B cell (primary cell): Measurements from ENCODE around the gene KLF3. TPM values are rescaled to one million over a fixed set of nuclear protein-coding genes. Genes with fewer than 3 reads are reported as not detected.

ENCODE experiments used
- ATAC-seq: fragments of 200-7000 bp; cut with Tn5 transposase; one replicate; pipeline ENCODE4 v1.10.0; 2021; ENCODE audit warnings: low read depth, mild to moderate bottlenecking, moderate number of reproducible peaks, moderate library complexity
- CTCF ChIA-PET: fragments of 350-600 bp; sonication (Branson Sonifier 250); formaldehyde crosslinking; loops from one replicate; lab custom pipeline; 2021; ENCODE audit warnings: antibody characterized with exemption, inconsistent platforms; lab: Charles Lee
- POLR2A ChIA-PET: fragments of 350-600 bp; sonication (Branson Sonifier 250); formaldehyde crosslinking; loops from one replicate; lab custom pipeline; 2021; ENCODE audit warnings: antibody characterized with exemption; lab: Charles Lee
- DNase-seq: peaks from one replicate; pipeline ENCODE4 v3.0.0; 2013
- H2AFZ ChIP-seq: 2 replicates; pipeline ENCODE4 v1.6.1; 2012; ENCODE audit warnings: mild to moderate bottlenecking, low read depth, low read length; ENCODE audit not compliant: insufficient read depth, poor library complexity, severe bottlenecking
- H3K27ac ChIP-seq, 2 donors: 1 replicate in 1 of 2; 2 replicates in 1 of 2; pipeline ENCODE4 v1.5.1; 2012 to 2013; ENCODE audit warnings: low read length in 2 of 2, mild to moderate bottlenecking in 2 of 2, moderate library complexity in 1 of 2
- H3K27me3 ChIP-seq, 4 experiments: fragments of 200-600 bp in 1 of 4; sonication (generic) in 1 of 4; replicated peaks in 1 of 4; 1 replicate in 2 of 4; 2 replicates in 2 of 4; pipeline versions ENCODE4 v1.6.1 to v1.7.0; 2013 to 2016; ENCODE audit warnings: low read length in 3 of 4, mild to moderate bottlenecking in 2 of 4, mixed read lengths in 1 of 4, moderate library complexity in 1 of 4; ENCODE audit not compliant: insufficient read depth in 4 of 4, control insufficient read depth in 3 of 4; ENCODE audit errors: control extremely low read depth in 1 of 4
- H3K36me3 ChIP-seq, 2 experiments: replicated peaks in 1 of 2; 1 replicate in 1 of 2; 2 replicates in 1 of 2; pipeline versions ENCODE4 v1.6.1 to v1.7.1; 2013; ENCODE audit warnings: low read length in 1 of 2; ENCODE audit not compliant: insufficient read depth in 2 of 2, control insufficient read depth in 1 of 2; ENCODE audit errors: control extremely low read depth in 1 of 2, extremely low read depth in 1 of 2
- H3K4me1 ChIP-seq, 2 donors: fragments of 200-600 bp in 1 of 2; sonication (generic) in 1 of 2; 1 replicate in 1 of 2; 2 replicates in 1 of 2; pipeline versions ENCODE4 v1.5.1 to v1.6.1; 2013 to 2017; ENCODE audit warnings: low read length in 2 of 2; ENCODE audit not compliant: control insufficient read depth in 2 of 2, insufficient read depth in 2 of 2
- H3K4me2 ChIP-seq: replicated peaks from 2 replicates; pipeline ENCODE3; 2012; ENCODE audit warnings: mild to moderate bottlenecking, low read depth, low read length; ENCODE audit not compliant: poor library complexity, severe bottlenecking
- H3K4me3 ChIP-seq, 5 experiments: fragments of 200-600 bp in 1 of 5; sonication (generic) in 1 of 5; 1 replicate in 3 of 5; 2 replicates in 2 of 5; pipeline versions ENCODE4 v1.5.1 to v1.7.0; 2011 to 2016; ENCODE audit warnings: low read length in 4 of 5, mild to moderate bottlenecking in 4 of 5, low read depth in 2 of 5, control low read depth in 1 of 5, moderate library complexity in 1 of 5; ENCODE audit not compliant: insufficient read depth in 1 of 5; ENCODE audit errors: control extremely low read depth in 1 of 5, extremely low read depth in 1 of 5
- H3K79me2 ChIP-seq: fragments of 200-600 bp; sonication (generic); one replicate; pipeline ENCODE4 v1.6.0; 2016; ENCODE audit warnings: low read length; ENCODE audit not compliant: control insufficient read depth, insufficient read depth
- H3K9ac ChIP-seq: fragments of 200-600 bp; sonication (generic); 2 replicates; pipeline ENCODE4 v1.6.1; 2017; ENCODE audit warnings: mild to moderate bottlenecking, low read length, moderate library complexity
- H3K9me3 ChIP-seq, 3 donors: one replicate each; pipeline versions ENCODE4 v1.6.1 to v1.7.1; 2013; ENCODE audit warnings: low read length in 2 of 3; ENCODE audit not compliant: control insufficient read depth in 2 of 3, insufficient read depth in 1 of 3; ENCODE audit errors: control extremely low read depth in 1 of 3
- H4K20me1 ChIP-seq: 2 replicates; pipeline ENCODE4 v1.6.0; 2012; ENCODE audit warnings: mild to moderate bottlenecking, low read length; ENCODE audit not compliant: insufficient read depth, control insufficient read depth, poor library complexity, severe bottlenecking
- H3K27ac Mint-ChIP-seq: one replicate; pipeline ENCODE4 v1.8.0; 2021; ENCODE audit warnings: mixed read lengths
- H3K27me3 Mint-ChIP-seq: one replicate; pipeline ENCODE4 v1.8.0; 2021; ENCODE audit warnings: mixed read lengths
- H3K4me1 Mint-ChIP-seq: one replicate; pipeline ENCODE4 v1.8.0; 2021; ENCODE audit warnings: mixed read lengths
- H3K4me3 Mint-ChIP-seq: one replicate; pipeline ENCODE4 v1.8.0; 2021; ENCODE audit warnings: mixed read lengths
- H3K9me3 Mint-ChIP-seq: one replicate; pipeline ENCODE4 v1.8.0; 2022; ENCODE audit warnings: mixed read lengths; ENCODE audit not compliant: insufficient read depth
- EZH2 ChIP-seq: IDR thresholded peaks from 2 replicates; pipeline ENCODE4 v1.6.1; 2012; ENCODE audit warnings: borderline replicate concordance, low read depth, mild to moderate bottlenecking, moderate library complexity, low read length; ENCODE audit not compliant: insufficient read depth, poor library complexity, severe bottlenecking
- WGBS: methylation state at CpG from one replicate; pipeline ENCODE4 v1.1.5; 2013; ENCODE audit warnings: missing lambda C conversion rate; ENCODE audit not compliant: insufficient coverage; 5-methylcytosine and 5-hydroxymethylcytosine counted together
- intact Hi-C: fragments of 100-400 bp; cut with micrococcal nuclease; formaldehyde crosslinking; loops from one replicate; pipeline ENCODE4 v1.10.0; 2022
- polyA plus RNA-seq: library from polyadenylated mRNA; depleted of rRNA; stranded (reverse); fragments of >200 nt; gene quantifications from 2 replicates; pipeline ENCODE4 v1.2.3, GENCODE V29; 2012
- total RNA-seq, 2 donors: library from RNA; stranded (reverse); fragments of 120-200 nt in 1 of 2; gene quantifications; 1 replicate in 1 of 2; 2 replicates in 1 of 2; pipeline versions ENCODE4 v1.2.3 to v1.2.4, GENCODE V29; 2013 to 2022
- TF ChIP-seq, protein P1 (sequence below): fragments of 200-600 bp; IDR thresholded peaks from one replicate; pipeline ENCODE4 v1.8.0; 2022; ENCODE audit warnings: antibody characterized with exemption, mild to moderate bottlenecking

KLF3 gene
- total and polyA plus RNA-seq, 2 donors (not counting 1 experiment from before 2014, with no cell fraction given) = 32.9 to 51.9 TPM

DNA sequence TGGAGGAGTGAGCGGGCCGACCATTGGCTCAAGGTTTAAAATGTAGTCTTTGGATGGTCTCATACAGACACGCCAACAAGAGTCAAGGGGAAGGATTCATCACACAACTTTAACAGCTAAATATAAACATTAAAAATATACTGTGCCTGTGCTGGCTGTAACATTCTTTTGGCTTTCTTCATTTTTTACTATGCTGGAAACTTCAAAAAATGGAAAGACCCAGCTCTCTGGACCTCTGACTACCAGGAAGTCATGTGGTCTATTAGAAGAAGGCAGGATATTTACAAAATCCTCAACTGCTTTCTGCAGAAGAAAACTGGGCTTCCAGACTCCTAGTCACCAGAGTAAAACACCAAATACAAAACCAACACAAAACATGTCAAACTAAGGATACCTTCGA lies 49.8 kb upstream of the KLF3 start:
- no CpG with 5 or more reads among the region's 4 CpGs for WGBS
- CTCF ChIA-PET = no interaction called here
- H2AFZ ChIP-seq = no peak overlapping the region

DNA sequence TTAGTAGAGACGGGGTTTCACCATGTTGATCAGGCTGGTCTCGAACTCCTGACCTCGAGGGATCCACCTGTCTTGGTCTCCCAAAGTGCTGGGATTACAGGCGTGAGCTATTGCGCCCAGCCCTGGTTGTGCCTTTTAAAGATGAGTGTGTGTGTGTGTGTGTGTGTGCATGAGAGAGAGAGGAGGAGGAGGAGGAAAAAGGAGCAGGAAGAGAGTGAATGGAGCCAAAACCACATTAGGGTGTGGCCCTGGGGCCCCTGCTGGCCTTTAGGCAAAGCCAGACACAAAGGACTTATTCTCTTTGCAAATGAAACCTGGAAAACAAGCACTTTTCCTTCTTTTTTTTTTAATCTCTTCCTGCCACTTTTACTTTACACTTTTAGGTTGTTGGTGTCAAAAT lies 48.2 kb upstream of the KLF3 start:
- no peak overlapping the region for H3K9ac ChIP-seq
- no peaks in the 10 kb centered on the region for H3K4me1 ChIP-seq
- H3K9me3 ChIP-seq = no peaks in the 10 kb centered on the region
- ChIA-PET CTCF (no interaction called here), POLR2A (no interaction called here)
- H3K4me2 ChIP-seq = no peak overlapping the region
- no peak overlapping the region for H3K4me3 ChIP-seq
- H3K4me3 Mint-ChIP-seq = no peak overlapping the region
- H3K27ac ChIP-seq = no peak overlapping the region
- peaks cover 4% of the 10 kb centered on the region for H3K4me1 Mint-ChIP-seq
- TF ChIP-seq, protein P1, sequence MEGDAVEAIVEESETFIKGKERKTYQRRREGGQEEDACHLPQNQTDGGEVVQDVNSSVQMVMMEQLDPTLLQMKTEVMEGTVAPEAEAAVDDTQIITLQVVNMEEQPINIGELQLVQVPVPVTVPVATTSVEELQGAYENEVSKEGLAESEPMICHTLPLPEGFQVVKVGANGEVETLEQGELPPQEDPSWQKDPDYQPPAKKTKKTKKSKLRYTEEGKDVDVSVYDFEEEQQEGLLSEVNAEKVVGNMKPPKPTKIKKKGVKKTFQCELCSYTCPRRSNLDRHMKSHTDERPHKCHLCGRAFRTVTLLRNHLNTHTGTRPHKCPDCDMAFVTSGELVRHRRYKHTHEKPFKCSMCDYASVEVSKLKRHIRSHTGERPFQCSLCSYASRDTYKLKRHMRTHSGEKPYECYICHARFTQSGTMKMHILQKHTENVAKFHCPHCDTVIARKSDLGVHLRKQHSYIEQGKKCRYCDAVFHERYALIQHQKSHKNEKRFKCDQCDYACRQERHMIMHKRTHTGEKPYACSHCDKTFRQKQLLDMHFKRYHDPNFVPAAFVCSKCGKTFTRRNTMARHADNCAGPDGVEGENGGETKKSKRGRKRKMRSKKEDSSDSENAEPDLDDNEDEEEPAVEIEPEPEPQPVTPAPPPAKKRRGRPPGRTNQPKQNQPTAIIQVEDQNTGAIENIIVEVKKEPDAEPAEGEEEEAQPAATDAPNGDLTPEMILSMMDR = no peak
- TF ChIP-seq EZH2 = no peak
- WGBS = 93% methylated on average over 5 of the region's 5 CpGs
- no peaks in the 10 kb centered on the region for H3K79me2 ChIP-seq
- H3K27me3 ChIP-seq = no peaks in the 10 kb centered on the region
- DNase-seq (no peak), ATAC-seq (no peak)
- no peaks in the 10 kb centered on the region for H3K9me3 Mint-ChIP-seq
- intact Hi-C loops = no loop called here
- no peaks in the 10 kb centered on the region for H4K20me1 ChIP-seq
- peaks cover 2% of the 10 kb centered on the region for H3K27me3 Mint-ChIP-seq
- H2AFZ ChIP-seq = no peak overlapping the region
- no peak overlapping the region for H3K27ac Mint-ChIP-seq
- H3K36me3 ChIP-seq = no peaks in the 10 kb centered on the region

More for the DNA sequence above, 49.8 kb upstream of the KLF3 start:
- no peak overlapping the region for H3K4me2 ChIP-seq
- no peak overlapping the region for H3K27ac ChIP-seq
- DNase-seq (no peak), ATAC-seq (no peak)
- no peaks in the 10 kb centered on the region for H3K9me3 ChIP-seq
- Mint-ChIP-seq H3K4me3 (no peak overlapping the region), H3K27ac (no peak overlapping the region), H3K4me1 (peaks cover 4% of the 10 kb centered on the region), H3K9me3 (no peaks in the 10 kb centered on the region), H3K27me3 (peaks cover 1% of the 10 kb centered on the region)
- peaks cover 0 to 6% of the 10 kb centered on the region in 2 donors for H3K4me1 ChIP-seq
- H3K4me3 ChIP-seq = no peak overlapping the region
- H4K20me1 ChIP-seq = no peaks in the 10 kb centered on the region
- POLR2A ChIA-PET = no interaction called here
- H3K27me3 ChIP-seq = no peaks in the 10 kb centered on the region
- no peak for TF ChIP-seq EZH2
- TF ChIP-seq, protein P1 = no peak
- H3K9ac ChIP-seq = no peak overlapping the region
- intact Hi-C loops = no loop called here
- H3K79me2 ChIP-seq = no peaks in the 10 kb centered on the region
- H3K36me3 ChIP-seq = no peaks in the 10 kb centered on the region
